Muscle of back (tissue), 11 donors: ENCODE data around the gene UGT1A5. TPM values are rescaled to one million over a fixed set of nuclear protein-coding genes. Genes with fewer than 3 reads are reported as not detected.
"Not testable (repeated sequence)": the region's sequence is repeated elsewhere in the genome, so short reads cannot be mapped to it uniquely, and the experiment has no call there.

Experiments
- DNase-seq, 3 donors: peaks; one replicate each; pipeline versions ENCODE4 v3.0.0 to v3.0.0-alpha.2; 2013
- polyA plus RNA-seq, 10 donors: library from polyadenylated mRNA; unstranded; fragments of 120-200 nt; gene quantifications; one replicate each; pipeline ENCODE4 v1.2.1, GENCODE V29; 2013; ENCODE audit not compliant: insufficient read length in 10 of 10

The UGT1A5 gene
- polyA plus RNA-seq, 10 donors: not detected

DNA sequence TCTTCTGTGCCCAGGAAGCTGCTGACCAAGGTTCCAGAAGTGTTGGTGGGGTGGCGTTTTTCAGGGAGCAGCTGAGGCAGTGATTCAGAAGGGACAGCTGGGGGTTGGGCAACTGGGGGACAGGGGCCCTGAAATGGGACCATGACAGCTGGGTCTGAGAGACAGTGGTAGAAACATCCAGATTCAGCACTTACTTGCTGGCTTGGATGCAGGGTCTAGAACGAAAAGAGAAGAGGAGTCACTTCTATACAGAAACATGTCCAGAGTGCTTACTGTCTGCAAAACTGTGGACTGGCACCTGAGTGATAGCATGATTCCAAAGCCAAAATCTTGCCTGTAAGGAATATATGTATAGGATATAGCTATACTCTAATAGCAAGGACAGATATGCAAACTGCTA is 33.1 kb downstream of the UGT1A5 start:
- not testable (repeated sequence) for DNase-seq

- DNase-seq: no peak
These were observed 34.0 kb downstream of the UGT1A5 start for GRCh38 chr2:233746475-233747282.

DNA sequence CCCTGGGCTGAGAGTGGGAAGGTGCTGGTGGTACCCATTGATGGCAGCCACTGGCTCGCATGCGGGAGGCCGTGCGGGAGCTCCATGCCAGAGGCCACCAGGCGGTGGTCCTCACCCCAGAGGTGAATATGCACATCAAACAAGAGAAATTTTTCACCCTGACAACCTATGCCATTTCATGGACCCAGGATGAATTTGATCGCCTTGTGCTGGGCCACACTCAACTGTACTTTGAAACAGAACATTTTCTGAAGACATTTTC is 34.5 kb downstream of the UGT1A5 start:
- DNase-seq: no peak

GRCh38 chr2:233750689-233751088 is 38.0 kb downstream of the UGT1A5 start:
- DNase-seq: not testable (repeated sequence)

- DNase-seq: not testable (repeated sequence)
These were observed 38.7 kb downstream of the UGT1A5 start for GRCh38 chr2:233751212-233752009.

DNA sequence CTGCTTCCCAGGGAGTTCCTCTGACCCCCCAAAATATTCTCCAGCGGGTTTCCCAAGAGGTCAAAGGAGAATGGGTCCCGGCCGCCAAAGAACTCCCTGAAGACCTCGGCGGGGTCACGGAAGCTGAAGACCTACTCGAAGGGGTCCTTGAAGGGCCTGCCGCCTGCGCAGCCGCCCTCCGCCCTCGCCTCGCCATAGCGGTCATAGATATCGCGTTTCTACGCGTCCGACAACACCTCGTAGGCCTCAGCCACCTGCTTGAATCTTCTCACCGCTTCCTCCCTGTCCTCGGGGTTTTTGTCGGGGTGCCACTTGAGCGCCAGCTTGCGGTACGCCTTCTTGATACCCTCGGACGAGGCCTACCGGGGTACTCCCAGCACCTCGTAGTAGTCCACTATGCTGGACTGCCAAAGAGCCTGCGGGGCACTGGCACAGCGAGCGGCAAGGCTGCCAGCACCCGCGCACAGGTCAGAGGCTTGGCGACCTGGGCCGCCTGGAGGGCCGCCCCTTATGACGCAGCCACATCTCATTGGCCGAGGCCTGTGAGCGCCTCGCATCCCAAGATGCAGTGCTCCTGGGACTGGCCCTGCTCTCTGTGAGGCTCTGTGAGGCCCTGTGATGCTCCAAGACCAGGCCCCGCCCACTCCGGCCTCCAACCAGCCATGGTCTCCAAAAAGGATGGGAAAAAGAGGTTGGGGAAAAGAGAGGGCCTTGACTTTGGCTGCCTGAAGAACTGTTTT is 42.3 kb downstream of the UGT1A5 start:
- no peak for DNase-seq

DNA sequence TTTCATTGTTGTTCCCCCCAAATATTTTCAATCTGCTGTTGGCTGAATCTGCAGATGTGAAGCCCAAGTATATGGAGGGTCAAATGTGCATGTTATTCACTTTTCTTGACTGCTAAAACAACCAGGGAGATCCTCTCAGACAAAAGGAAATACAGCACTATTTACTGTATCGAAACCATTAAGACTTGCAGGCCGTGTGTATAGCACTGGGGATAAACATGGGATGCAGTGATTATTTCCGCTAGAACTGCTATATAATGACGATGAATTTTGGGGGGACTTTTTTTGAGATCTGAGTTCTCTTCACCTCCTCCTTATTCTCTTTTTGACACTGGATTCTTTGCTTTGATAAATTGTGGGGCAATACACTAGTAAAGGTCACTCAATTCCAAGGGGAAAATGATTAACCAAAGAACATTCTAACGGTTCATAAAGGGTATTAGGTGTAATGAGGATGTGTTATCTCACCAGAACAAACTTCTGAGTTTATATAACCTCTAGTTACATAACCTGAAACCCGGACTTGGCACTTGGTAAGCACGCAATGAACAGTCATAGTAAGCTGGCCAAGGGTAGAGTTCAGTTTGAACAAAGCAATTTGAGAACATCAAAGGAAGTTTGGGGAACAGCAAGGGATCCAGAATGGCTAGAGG is 43.8 kb downstream of the UGT1A5 start:
- DNase-seq: no peak

DNA sequence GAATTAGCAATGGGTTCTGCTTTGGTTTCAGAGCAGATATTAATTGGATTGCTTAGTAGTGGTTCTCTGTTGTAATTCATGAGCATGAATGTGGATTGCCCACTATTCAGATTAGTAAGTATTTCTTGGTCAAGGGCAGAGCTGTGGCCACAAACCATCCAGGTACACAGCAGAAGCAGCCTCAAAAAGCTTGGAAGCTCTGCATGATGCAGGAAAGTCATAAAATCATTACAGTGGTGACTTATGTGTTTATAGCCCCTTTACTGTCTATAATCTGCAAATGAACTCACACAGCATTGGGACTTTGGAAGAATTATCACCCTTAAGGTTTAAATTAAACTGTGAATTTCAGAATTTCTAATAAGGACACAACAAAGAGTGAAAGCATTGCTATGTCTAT is 45.4 kb downstream of the UGT1A5 start:
- DNase-seq: no peak

- DNase-seq: no peak
These were observed 46.1 kb downstream of the UGT1A5 start for GRCh38 chr2:233758849-233759248.

DNA sequence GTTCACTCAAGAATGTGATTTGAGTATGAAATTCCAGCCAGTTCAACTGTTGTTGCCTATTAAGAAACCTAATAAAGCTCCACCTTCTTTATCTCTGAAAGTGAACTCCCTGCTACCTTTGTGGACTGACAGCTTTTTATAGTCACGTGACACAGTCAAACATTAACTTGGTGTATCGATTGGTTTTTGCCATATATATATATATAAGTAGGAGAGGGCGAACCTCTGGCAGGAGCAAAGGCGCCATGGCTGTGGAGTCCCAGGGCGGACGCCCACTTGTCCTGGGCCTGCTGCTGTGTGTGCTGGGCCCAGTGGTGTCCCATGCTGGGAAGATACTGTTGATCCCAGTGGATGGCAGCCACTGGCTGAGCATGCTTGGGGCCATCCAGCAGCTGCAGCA is 47.3 kb downstream of the UGT1A5 start, which contains the start of gene UGT1A1:
UGT1A1 (plus strand) TSS at position 228 of the 400 bp plus-strand sequence; CDS start at position 246, 18 bp downstream.
- DNase-seq: no peak

DNA sequence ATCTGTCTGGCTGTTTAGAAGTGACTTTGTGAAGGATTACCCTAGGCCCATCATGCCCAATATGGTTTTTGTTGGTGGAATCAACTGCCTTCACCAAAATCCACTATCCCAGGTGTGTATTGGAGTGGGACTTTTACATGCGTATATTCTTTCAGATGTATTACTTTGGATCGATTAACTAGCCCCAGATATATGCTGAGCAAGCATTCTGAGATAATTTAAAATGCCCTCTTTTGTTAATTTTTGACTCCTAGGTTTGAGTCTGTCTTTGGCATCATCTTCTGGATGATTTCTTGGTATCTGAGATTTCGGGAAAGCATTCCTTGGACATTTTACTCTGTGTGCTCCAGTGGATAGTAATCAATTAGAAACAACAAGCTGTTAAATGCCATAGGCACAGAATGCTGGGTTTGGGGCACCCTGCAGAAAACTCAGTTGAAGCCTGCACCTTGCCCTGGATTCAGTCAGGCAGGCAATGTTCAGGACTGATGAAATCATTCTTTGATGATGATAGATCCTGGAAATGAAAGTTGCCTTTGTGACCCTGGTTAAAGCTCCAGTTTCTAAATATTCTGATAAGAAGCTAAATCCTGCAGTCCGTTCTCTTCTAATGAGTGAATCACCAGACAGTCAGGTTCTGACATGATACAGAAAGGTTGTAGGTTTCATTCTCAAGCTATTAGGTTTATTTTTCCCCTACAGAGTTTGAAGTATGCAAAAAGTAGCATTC is 48.5 kb downstream of the UGT1A5 start:
- no peak for DNase-seq

- DNase-seq: no peak
These were observed 51.6 kb downstream of the UGT1A5 start for GRCh38 chr2:233764264-233764663.

- DNase-seq: no peak
These were observed 52.1 kb downstream of the UGT1A5 start for GRCh38 chr2:233764761-233765160.

DNA sequence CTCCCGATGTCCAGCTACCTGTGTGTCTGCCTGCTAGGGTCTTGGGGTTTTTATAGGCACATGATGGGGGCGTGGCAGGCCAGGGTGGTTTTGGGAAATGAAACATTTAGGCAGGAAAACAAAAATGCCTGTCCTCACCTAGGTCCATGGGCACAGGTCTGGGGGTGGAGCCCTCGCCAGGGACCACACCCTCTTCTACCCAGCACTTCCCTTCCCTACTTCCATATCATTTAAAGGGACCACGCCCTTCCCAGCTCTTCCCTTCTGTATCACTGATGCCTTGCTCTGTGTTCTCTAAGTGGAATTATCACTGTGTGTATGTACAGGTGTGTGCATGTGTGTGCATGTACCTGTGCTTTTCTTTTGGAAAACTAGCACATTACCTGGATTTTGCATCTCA is 53.7 kb downstream of the UGT1A5 start:
- no peak for DNase-seq

GRCh38 chr2:233768076-233768475 is 55.4 kb downstream of the UGT1A5 start:
- no peak for DNase-seq

DNA sequence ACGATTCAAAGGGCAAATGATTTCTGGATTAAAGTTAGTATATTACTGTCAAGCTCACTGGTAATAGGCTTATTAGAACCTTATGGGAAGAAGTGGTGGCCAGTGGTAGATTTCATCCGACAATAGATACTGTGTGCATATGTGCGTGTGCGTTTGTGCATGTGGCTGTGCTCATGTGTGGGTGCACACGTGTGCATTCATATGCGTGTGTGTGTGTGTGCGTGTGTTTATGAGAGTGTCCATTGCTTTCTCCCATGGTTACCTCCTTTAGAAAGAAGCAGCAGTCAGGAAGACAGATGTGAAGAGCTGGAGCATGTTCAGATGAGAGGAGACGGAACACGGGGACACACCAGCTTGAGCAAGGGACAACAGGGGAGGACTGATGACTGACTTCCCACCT is 56.6 kb downstream of the UGT1A5 start:
- no peak for DNase-seq

- DNase-seq: no peak
These were observed 59.4 kb downstream of the UGT1A5 start for GRCh38 chr2:233772153-233772552.

DNA sequence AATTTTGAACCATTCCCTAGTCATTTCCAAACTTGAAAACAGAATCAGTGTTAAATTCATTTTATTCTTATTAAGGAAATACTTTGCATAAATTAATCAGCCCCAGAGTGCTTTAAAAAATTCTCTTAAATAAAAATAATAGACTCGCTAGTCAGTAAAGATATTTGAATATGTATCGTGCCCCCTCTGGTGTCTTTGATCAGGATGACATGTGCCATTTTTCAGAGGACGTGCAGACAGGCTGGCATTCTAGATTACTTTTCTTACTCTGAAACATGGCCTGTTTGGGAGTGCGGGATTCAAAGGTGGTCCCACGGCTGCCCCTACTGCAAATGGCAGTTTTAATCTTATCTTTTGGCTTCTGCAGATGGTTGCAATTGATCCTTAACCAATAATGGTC is 59.9 kb downstream of the UGT1A5 start:
- no peak for DNase-seq

- DNase-seq: no peak
These were observed 61.1 kb downstream of the UGT1A5 start for GRCh38 chr2:233773854-233774253.

DNA sequence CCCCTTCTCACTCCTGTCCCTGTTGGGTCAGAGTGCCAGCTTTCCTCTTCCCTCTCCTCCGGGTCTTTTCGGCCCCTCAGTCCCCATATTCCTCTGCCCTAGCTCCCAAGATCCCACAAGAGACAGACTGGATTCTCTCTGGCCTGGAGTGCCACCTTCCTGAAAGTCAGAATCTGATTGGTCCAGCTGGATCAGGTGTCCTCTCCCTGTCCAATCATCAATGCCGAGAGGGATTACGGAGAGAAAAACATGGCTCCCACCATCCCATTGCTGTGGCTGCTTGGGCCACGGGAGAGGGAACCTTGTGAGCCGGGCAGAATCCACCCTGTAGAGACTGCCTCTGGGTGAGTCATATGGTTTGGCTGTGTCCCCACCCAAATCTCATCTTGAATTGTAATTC is 62.7 kb downstream of the UGT1A5 start:
- DNase-seq: no peak

- DNase-seq: no peak
These were observed 65.3 kb downstream of the UGT1A5 start, which contains the start of gene MROH2A for GRCh38 chr2:233778030-233778429. MROH2A (plus strand) TSS chr2:233778330; CDS start chr2:233779359, 1,029 bp downstream.
